ENCODE results near the gene FLT3LG.
"Not testable (repeated sequence)": the region's sequence is repeated elsewhere in the genome, so short reads cannot be mapped to it uniquely, and the experiment has no call there.

Gene FLT3LG

DNA sequence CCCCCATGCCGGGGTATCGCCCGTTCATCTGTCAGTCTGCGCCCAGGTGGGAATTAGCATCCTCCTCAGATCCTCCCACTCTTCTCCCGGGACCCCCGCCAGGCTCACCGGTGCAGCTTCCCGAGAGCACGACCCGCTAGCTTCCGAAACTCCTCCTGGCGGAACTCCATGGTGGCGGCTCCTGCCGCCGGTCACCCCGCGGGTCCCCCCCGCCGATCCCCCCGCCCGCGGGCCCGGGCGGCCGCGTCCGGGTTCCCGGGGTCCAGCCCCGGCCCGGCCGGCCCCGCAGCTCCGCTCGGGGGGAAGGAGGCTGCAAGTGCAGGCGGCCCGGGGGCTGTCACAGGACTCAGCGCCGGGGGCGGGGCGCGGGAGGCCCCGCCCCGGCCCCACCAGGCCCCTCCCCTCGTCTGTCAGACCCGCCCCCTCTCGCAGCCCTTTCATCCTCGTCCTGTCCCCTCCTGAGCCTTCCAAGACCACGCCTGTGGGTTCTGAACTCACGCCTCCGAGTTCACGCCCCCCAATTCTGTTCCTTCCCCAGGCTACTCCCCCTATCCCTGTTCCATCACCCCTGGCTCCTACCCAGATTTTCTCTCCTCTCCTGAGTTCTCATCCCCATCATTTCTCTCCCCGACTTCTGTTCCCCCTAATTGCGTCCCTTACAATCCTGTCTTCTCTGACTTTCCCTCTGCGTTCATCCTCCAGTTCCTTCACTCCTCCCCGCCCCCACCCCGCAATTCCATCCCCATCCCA lies 32.6 kb upstream of the FLT3LG start, which contains the start of gene SLC17A7:
SLC17A7 (minus strand) TSS at position 318 of the 750 bp plus-strand sequence; CDS start at position 170, 148 bp downstream.
- peak; percentile 84 for DNase-seq

DNA sequence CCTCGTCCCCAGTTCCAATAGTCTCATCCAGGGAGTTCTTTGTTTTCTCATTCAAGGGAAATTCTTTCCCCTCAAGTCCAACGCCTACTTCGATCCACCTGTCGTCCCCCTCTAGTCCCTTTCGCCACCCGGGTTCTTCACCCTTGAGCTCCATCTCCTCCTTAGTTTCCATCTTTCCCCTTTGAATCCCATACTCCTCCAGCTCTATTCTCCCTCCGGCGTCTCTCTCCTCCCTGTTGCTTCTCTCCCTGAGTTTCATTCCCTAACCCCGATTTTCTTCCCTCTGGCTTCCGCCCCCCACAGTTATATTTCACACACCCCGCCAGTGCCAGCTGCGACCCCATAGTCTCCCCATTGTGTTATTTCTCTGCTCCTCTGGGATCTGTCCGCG lies 32.1 kb upstream of the FLT3LG start:
- peak; percentile 69 for DNase-seq

DNA sequence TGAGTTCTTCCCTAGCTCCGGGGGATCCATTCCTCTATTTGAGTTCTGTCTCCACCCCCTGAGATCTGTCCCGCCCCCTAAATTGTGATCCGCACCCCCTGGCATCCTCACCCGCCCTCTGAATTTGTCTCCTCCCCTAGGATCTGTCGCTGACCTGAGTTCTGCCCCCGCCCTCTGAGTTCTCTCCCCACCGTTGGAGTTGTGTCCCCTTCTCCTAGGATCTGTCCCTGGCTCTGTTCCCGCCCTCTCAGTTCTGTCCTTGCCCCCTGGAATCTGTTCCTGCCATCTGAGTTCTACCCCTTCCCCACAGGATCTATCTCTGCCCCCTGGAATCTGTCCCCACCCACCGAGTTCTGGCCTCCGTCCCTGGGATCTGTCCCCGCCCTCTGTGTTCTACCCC lies 31.7 kb upstream of the FLT3LG start:
- DNase-seq: peak; percentile 94

DNA sequence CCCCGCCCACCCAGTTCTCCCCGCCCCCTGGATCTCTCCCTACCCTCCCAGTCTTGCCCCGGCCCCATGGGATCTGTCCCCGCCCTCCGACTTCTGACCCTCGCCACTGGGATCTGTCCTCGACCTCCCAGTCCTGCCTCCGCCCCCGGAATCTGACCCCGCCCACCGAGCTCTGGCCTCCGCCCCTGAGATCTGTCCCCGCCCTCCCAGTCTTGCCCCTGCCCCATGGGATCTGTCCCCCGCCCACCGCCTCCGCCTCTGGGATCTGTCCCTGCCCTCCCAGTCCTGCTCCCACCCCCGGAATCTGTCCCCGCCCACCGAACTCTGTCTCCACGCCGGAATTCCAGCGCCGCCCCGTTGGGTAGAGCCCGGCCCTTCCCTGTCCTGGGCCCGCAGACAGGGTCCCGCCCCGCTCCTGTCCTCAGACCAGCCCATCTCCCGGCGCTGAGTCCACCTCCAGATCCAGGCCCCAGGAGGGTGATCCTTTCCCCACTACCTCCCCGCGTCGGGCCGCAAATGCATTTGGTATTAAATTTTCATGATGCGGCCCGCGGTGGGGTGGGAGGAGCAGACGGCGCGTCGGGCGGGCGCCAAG lies 31.1 kb upstream of the FLT3LG start:
- peak; percentile 95 for DNase-seq

DNA sequence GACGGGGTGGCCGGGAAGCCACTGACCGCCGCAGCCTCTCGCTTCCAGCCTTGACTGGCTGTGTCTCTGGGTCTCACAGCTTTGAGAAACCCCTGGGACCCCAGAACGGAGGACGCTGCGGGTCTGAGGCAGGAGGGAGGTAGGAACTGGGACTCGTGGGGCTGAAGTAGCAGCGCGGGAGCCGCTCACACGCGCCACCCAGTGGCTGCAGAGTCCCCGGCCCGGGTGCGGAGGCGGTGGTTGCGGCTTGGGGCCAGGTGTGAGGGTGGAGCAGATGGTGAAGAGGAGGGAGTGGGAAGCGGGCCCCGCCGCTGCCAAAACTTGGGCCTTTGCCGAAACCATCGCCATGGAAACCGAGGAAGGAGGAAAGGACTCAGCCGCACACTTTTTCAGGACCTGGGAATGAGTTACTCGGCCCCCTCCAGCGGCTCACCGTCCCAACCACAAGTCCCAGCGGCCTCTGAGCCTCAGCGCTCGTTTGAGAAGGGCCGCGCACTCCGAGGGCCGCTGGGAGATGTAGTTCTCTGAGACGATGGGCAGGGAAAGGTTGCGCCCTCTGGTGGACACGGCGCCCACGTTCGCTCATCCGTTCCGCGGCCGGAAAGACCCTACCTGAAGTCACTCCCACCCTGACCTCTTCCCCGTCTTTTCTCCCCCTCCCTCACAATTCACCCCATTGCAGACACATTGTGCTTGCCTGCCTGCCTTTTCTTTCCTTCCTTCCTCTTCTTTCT lies 30.5 kb upstream of the FLT3LG start:
- peak; percentile 99 for DNase-seq

DNA sequence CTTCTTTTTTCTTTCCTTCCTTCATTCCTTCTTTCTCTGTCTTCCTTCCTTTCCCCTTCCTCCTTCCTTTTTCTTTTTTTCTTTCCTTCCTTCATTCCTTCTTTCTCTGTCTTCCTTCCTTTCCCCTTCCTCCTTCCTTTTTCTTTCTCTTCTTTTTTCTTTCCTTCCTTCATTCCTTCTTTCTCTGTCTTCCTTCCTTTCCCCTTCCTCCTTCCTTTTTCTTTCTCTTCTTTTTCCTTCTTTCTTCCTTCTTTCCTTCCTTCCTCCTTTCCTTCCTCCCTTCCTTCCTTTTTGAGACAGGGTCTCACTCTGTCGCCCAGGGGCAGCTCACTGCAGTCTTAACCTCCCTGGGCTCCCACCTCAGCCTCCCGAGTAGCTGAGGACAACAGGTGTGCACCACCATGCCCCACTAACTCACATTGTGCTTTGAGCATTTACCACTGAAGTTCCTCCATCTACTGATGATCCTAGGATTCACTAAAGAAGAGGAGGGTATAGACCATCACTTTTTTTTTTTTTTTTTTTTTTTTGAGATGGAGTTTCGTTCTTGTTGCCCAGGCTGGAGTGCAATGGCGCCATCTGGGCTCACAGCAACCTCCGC lies 29.8 kb upstream of the FLT3LG start:
- peak; percentile 27 for DNase-seq

DNA sequence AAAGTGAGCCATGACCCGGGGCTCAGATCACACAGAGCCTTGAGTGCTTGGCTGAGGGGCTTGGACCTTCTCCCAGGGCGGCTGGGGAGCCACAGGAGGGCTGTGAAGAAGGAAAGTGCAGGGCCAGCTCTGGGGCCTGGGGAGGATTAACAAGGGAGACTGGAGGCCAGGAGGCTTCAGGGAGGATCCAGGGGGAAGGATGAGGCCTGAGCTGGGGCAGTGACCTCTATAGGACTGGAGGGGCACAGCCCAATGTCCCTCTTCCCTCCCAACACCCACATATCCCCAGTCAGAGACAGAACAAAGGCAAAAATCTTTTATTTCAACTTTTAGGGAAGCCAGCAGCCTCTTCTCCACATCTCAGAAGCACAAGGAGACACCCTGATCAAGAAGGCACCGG lies 28.0 kb upstream of the FLT3LG start:
- DNase-seq: no peak

DNA sequence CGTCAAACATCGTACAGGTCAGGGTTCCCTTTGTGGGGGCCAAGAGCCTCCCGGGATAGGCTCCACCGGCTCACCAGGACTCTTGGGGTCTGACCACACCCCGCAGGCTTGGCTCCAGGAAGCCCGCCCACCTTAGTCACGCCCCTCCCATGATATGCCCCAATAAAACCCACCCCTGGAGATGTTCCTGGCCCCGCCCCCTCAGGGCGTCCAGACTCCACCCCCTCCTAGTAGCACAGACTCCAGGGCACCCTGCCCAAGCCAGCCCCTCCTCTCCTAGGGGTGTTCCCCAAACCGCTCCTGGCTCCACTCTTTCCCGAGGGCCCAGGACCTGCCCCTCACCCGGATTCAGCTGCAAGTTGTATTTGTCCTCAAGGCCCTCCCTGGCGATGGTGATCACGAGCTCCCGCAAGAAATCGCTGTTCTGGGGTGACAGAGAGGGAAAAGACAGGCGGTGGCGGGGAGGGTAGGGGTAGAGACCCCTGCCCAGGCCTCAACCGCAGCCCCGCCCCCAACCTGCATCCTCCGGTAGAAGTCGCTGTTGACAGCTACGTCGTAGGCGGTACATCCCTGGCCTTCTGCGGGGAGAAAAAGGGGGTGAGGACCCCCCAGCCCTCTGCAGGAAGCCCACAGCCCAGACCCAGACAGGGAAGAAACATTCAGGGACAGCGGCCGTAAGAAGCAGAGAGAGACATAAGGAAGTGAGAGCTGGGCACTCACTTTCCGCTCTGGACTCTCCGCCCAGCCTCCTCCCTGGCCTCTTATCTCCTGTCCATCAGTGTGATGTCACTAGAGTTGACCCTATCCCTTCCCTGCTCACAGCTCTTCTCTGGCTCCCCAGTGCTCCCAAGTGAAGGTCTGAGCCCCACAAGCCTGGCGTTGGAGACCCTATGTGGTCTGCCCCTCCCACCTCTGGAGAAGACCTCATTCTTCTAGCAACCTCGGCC lies 26.3 kb upstream of the FLT3LG start:
- no peak for DNase-seq

DNA sequence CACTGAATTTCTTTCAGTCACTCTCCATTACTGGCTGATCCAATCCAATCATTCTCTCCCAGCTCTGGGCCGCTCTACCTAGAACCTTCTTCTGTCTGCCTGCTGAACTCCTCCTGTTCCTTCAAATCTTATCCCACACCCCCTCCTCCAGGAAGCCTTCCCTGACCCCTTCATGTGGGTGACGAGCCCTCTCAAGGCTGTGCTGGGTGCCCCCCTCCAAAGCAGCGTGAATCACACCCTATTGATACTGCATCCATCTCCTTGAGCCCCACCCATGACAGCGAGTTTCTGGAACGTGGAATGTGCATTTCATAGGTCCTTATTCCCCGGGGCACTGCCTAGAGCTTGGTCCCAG lies 25.6 kb upstream of the FLT3LG start:
- DNase-seq: no peak

DNA sequence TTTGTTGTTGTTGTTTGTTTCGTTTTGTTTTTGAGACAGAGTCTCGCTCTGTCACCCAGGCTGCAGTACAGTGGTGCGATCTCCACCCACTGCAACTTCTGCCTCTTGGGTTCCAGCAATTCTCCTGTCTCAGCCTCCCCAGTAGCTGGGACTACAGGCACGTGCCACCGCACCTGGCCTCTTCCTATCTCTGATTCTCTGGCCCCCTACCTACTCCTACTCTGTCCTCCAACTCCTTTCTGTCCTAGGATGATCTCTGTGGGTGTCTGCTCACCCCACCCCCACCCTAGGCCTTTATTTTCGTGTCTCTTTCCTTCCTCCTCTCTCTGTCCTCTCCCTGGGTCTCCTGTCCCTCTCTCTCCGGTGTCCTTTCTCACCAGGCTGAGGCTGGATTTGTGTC lies 23.6 kb upstream of the FLT3LG start:
- no peak for DNase-seq

DNA sequence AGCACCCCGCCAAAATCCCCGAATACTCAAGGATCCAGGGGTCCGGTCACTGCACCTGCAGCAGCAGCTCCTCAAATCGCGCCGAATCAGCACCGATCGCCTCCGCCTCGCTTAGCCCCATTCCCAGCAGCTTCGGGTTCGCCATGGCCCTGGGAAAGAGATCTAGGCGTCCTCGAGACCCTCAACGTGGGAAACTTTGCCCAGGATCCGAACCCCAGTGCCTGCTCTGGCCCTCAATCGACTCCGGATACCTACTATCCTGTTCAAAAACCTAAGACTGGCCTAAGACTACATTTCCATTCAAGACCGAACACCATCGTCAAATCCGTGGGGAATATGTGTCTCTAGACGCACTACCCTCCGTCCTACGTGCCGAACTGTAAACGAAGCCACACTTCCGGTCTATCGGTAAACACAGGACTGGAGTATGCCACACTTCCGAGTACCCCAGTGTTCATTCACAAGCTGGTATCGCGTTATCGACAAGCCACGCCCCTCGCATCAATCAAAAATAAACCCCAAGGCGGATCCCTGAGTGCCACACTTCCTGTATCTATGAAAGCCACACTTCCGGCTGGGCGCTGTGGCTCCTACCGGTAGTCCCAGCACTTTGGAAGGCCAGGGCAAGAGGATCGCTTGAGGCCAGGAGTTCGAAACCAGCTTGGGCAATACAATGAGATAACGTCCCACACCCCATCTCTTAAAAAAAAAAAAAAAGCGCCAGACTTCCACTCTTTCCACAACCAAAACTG lies 22.4 kb upstream of the FLT3LG start, which contains the start of gene PIH1D1:
PIH1D1 (minus strand) TSS at position 385 of the 752 bp plus-strand sequence; CDS start at position 145, 240 bp downstream.
- DNase-seq: peak; percentile 100

DNA sequence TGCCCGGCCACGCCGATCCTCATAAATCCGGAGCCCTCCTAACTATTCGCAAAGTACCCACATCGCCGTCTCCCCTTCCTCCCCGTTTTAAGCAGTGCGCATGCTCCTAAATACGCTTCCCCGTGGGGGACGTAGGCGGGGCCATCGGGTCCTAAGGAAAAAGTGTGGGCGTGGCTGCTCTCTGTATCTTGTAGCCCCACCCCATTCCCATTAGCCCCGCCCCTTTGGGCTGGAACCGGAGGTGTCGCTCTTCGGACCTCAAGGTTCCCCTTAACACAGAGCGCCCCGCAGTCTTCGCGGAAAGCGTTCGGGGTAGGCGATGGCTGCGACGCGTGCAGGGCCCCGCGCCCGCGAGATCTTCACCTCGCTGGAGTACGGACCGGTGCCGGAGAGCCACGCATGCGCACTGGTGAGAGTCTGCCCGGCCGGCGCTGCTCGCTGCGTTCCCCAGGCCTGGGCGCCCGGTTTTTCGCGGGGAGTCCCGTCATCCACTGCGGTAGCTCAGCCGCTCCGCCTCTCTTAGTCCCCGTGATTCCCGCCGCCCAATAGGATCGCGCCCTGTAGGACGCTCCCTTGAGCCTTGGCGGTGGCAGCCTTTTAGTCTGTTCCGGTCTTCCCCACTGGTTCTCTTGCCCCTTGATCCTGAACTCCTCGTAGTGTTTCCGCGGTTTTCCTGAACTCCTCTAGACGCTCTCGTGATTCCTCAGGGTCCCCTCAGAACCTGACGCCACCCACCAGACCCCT lies 20.8 kb upstream of the FLT3LG start, which contains the start of gene ALDH16A1:
ALDH16A1 (plus strand) TSS at position 213 of the 744 bp plus-strand sequence; CDS start at position 320, 107 bp downstream.
- peak; percentile 98 for DNase-seq

DNA sequence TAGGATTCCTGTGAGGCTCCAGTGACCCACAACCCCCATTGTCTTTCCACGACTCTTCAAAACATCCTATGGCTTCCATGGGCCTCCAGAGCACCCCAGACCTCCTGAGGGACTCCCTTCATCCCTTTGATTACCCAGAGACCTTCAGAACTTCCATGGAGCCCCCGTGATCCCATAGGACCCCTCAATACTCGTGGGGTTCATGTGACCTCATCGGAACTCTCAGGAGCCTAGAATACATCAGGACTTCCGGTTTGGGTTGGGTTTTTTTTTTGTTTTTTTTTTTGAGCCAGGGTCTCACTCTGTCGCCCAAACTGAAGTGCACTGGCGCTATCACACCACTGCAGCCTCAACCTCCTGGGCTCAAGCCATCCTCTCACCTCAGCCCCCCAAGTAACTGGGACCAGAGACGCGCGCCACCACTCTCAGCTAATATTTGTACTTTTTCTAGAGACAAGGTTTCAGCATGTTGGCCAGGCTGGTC lies 20.2 kb upstream of the FLT3LG start:
- DNase-seq: peak; percentile 64

DNA sequence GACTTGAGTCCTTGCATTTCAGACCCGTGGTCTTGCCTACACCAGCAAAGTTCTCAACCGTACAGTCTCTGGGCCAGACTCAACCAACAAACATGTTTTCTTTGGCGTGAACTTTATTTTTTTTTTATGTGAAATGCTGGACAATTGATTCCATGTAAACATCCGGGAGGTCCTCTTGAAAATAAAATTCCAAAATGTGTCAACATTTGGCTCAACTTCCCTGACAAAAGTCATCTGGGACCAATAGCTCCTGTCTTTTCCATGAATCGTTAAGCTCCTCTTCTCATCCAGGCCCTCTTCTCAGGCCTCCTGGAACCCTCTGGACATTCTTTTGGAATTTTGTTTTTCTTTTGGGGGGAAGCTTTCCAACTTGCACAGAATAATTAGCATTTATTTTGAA lies 18.2 kb upstream of the FLT3LG start:
- no peak for DNase-seq

DNA sequence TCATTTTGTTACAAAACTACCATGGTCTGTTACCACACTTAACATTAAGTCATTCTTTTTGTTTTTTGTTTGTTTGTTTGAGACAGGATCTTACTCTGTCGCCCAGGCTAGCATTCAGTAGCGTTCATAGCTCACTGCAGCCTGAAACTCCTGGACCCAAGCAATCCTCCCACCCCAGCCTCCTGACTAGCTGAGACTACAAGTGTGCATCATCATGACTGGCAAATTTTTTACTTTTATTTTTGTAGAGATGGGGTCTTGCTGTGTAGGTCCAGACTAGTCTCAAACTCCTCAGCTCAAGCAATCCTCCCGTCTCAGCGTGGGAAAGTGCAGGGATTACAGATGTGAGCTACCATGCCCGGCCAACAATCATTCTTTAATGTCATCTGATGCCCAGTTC lies 17.7 kb upstream of the FLT3LG start:
- DNase-seq: no peak

DNA sequence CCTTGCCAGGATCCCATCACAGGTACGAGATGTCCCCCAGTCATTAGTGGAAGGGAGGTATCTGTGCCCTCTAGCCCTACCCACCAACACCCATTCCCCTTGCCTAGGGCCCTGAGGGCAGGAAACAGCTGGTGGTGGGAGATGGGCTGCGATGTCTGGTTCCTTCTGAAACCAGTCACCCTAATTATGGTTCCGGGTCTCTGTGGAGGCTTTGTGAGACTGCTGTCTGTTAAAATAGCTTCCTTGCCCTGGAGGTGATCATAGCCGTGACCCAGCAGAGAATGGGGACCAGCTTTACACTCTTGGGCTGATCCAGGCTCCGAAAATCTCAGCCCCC lies 15.5 kb upstream of the FLT3LG start:
- no peak for DNase-seq

DNA sequence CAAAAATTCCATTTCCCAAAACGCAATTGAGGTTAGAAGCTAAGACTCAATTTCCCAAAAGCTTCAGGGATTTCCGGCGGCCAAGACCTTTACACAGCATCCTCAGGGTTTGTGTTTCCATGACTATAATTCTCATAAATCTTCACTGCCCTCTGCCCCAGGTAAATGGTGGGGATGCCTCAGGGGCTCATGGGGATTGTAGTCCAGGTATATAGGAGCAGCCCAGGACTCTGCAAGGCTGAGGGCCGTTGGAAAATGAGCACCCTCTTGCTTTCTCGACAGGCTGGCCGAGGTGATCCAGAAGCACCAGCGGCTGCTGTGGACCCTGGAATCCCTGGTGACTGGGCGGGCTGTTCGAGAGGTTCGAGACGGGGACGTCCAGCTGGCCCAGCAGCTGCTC lies 14.6 kb upstream of the FLT3LG start:
- DNase-seq: no peak

DNA sequence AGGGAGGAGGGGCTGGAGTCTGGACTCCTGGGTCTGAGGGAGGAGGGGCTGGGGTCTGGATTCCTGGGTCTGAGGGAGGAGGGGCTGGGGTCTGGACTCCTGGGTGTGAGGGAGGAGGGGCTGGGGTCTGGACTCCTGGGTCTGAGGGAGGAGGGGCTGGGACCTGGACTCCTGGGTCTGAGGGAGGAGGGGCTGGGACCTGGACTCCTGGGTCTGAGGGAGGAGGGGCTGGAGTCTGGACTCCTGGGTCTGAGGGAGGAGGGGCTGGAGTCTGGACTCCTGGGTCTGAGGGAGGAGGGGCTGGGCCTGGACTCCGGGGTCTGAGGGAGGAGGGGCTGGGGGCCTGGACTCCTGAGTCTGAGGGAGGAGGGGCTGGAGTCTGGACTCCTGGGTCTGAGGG lies 12.9 kb upstream of the FLT3LG start:
- not testable (repeated sequence) for DNase-seq

DNA sequence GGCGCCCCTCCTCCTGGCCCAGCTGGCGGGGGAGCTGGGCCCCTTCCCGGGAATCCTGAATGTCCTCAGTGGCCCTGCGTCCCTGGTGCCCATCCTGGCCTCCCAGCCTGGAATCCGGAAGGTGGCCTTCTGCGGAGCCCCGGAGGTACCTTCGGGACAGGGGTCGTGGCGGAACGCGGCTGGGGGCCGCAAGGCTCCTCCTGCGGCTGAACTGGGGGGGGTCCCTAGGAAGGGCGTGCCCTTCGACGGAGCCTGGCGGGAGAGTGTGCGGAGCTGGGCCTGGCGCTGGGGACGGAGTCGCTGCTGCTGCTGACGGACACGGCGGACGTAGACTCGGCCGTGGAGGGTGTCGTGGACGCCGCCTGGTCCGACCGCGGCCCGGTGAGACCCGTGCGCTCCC lies 12.4 kb upstream of the FLT3LG start:
- DNase-seq: no peak

DNA sequence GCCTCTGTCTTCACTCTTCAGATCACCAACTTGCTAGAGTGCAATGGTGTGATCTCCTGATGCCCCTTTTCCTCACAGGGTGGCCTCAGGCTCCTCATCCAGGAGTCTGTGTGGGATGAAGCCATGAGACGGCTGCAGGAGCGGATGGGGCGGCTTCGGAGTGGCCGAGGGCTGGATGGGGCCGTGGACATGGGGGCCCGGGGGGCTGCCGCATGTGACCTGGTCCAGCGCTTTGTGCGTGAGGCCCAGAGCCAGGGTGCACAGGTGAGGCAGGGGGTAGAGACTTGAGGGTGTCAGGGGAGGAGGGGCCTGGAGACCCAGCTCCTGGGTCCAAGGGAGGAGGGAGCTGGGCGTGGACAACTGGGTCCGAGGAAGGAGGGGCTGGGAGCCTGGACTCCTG lies 11.5 kb upstream of the FLT3LG start:
- no peak for DNase-seq

Data from NCI-H2171 treated with DMSO at 0.1 percent for 48 hours (cell line).